Activated CD4-positive, alpha-beta T cell treated with anti-CD3 and anti-CD28 coated beads for 48 hours (primary cell): ENCODE results near the gene ESRRA.

ENCODE experiments used
- DNase-seq: peaks from one replicate; pipeline ENCODE4 v3.0.0-alpha.2; 2020

The ESRRA gene

DNA sequence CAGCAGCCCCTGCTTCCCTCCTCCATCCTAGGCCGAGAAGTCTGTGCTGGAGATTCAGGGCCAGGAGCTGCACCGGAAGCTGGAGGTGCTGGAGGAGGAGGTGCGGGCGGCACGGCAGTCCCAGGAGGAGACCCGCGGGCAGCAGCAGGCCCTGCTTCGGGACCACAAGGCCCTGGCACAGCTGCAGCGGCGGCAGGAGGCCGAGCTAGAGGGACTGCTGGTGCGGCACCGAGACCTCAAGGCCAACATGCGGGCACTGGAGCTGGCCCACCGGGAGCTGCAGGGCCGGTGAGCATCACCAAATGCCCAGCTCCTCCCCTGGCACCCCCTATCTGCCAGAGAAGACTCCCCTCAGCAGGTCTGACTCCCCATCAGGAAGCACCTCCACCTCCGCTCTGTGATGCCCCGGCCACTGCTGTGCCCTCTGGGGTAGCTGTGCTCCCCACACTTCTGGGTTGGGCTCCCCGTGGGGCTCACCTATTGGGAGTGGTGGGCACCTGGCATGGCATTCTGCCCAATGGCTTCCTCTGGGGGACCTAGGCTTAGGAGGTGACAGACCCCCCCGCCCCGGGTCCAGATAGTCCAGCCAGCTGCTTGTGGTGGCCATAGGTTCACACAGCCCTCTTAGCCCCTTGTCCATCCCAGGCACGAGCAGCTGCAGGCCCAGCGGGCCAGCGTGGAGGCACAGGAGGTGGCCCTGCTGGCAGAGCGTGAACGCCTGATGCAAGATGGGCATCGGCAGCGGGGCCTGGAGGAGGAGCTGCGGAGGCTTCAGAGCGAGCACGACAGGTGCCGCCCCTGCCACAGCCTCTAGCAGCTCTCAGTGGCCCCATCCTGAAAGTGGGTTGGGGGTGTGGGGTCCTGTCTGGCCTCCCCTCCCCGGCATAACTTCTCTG, 47.0 kb downstream of the ESRRA start:
- DNase-seq, result no peak

DNA sequence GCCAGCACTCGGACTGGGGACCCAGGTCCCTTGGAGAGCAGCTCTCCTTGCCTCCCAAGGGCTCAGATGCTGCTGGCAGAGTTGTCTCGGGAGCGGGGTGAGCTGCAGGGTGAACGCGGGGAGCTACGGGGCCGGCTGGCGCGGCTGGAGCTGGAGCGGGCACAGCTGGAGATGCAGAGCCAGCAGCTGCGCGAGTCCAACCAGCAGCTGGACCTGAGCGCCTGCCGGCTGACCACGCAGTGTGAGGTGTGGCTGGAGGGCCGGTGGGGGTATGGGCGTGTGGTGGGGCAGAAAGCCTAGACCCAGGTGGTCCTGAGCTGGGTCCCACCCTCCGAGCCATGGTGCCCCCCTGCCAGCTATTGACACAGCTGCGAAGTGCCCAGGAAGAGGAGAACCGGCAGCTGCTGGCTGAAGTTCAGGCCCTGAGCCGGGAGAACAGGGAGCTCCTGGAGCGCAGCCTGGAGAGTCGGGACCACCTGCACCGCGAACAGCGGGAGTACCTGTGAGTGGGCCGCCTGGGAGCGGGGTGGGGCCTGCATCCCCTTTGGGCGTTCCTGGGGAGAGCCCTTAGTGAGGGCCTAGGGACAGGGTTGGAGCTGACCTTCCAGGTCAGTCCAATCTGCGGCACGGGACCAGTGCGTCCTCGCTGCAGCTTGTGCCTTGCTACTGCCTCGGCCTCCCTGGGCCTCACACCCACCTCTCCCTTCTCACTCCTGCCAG, 47.8 kb downstream of the ESRRA start:
- DNase-seq, result no peak

DNA sequence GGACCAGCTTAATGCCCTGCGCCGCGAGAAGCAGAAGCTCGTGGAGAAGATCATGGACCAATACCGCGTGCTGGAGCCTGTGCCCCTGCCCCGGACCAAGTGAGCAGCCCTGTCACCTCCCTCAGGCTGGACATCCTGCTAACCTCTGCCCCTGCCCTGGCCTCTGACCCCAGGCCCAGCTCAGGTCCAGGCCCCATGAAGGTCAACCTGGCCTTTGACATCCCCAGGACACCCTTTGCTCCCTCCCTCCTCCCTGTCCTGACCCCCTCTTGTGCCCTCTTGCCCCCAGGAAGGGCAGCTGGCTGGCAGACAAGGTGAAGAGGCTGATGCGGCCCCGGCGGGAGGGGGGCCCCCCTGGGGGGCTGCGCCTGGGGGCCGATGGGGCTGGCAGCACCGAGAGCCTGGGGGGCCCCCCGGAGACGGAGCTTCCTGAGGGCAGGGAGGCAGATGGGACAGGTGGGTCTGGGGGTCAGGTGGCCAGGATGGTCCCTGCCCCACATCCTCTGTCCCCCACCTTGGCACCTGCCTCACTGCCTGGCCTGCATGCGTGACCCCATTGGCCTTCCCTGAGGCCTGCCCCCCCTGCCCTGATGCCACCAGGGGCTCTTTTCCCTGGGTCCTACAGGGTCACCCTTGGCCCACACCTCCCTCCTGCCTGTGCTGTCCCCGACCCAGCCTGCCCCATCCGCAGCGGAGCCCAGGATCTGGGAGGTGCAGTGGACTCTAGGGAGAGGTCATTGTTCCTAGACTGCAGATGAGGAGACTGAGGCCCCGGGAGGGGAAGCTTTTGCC, 48.6 kb downstream of the ESRRA start:
- DNase-seq, result no peak

DNA sequence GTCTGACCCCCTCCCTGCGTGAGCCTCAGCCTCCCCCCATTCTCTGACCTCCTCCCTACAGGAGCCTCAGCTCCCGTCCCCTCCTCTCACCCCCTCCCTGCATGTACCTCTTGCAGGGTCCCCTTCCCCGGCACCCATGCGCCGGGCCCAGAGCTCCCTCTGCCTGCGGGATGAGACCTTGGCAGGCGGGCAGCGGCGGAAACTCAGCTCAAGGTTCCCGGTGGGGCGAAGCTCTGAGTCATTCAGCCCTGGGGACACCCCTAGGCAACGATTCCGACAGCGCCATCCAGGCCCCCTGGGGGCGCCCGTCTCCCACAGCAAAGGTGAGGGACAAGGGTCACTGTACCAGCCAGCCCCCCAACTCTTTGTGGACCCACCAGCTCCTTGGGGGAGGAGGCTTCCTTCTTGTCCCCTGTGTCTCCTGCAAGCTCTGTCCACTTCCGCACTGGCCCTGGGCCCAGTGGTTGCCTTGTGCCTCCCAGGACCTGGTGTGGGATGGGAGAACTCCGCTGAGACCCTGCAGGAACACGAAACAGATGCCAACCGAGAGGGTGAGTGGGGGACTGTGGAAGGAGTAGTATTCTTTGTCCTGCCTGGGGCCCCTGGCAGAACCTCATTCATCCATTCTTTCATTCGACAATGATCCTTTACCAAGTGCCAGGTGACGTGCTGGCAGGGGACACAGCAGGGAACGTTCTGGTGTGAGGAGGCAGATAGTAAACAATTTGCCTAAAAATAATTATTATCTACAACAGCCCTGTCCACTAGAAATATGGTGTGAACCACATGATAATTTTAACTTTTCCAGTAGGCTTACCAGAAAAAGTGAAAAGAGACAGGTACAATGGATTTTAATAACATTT, 50.0 kb downstream of the ESRRA start:
- DNase-seq, result peak; percentile 64

DNA sequence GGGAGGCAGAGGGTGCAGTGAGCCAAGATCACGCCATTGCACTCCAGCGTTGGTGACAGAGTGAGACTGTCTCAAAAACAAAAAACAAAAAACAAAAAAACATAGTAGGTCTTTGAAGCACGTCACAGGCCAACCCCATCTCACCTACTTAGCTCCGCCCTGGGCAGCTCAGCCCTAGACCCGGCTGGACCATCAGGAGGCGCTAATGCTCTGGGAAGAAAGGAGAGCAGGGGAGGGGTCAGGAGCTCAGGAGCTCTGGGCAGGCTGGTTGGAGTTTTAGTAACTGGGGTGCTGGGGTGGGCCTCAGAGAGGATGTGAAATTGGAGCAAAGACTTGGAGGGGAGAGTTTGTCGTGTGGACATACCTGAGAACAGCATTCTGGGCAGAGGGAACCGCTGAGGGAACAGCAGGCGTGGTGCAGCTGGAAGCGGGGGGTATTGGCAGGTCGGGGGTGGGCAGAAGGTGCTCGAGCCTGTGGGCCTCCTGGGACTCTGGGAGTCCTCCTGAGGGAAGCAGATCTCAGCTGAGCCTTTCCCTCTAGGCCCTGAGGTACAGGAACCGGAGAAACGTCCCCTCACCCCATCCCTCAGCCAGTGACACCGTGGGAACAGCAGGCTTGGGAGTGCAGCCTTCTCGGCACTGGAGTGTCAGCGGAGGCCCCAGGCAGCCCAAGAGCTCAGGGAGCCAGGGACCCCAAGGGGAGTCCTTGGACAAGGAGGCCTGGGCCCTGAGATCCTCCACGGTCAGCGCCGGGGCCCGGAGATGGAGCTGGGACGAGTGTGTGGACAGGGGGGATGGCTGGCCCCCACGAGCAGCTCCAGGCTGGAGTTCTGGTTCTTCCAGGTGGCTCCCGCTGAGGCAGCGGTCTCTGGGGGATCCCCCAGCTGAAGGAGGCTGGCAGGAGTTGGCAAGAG, 51.4 kb downstream of the ESRRA start:
- peak; percentile 72 for DNase-seq

DNA sequence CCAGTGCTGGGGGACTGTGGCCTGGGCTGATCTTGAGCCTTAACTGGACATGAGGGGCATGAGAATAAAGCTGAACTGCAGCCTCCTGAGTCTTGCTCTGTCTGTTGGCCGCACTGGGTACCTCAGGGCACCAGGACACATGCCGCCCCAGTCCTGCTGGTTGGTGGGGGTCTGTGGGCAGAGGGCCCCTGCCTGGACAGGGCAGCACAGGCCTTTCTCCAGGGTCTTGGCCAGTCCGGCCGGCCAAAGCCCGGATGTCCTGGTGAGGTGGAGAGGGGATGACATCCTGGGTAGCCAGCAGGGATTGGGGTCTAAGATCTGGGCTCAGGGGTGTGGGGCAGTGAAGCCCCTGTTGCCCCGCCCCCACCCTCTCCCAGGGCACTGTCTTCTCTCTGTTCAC, 52.1 kb downstream of the ESRRA start:
- DNase-seq, result no peak

DNA sequence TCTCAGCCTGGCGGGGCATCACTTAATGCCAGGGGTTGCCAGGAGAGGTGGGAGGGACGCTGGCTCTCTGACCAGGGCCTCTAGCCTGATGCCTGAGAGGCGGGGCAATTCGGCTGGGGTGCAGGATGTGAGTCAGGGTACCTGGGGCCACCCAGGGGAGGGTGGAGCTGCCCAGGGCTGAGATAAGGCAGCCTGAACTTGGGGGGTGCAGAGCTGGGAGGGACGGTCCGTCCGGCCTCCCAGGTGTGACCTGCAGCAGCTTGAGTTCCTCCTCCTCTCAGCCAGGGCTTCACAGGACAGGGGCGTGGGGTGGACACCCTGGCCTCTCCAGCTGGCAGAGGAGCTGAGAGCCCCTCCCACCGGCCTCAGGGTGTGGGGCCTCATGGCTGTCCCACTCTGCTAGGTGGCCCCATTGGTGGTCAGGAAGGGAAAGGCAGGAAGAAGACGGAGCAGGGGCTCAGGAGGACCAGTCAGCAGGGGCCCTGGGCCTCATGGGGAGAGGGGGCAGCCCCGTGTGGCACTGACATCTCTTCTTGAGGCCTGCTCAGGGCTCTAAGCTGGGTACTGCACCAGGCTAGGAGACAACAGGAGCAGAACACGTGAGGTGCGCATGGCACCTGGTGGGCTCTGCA, 52.7 kb downstream of the ESRRA start:
- peak; percentile 68 for DNase-seq

DNA sequence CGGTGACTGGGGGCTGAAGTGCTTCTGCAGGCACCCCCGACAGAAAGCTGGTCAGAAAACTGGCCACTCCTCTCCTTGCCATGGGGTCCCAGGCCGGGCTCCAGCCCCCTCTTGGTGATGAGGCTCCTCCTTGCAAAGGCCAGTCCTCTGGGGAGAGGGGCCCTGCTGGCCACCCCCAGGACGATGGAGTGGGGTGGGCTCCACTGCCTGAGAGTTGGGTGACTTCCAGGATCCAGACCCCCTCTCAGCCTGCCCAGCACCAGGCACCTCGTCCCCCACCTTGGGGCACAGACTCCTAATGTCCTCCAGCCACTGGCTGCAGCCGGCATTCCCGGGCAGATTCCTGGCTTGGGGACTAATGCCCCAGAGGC, 53.2 kb downstream of the ESRRA start:
- no peak for DNase-seq

DNA sequence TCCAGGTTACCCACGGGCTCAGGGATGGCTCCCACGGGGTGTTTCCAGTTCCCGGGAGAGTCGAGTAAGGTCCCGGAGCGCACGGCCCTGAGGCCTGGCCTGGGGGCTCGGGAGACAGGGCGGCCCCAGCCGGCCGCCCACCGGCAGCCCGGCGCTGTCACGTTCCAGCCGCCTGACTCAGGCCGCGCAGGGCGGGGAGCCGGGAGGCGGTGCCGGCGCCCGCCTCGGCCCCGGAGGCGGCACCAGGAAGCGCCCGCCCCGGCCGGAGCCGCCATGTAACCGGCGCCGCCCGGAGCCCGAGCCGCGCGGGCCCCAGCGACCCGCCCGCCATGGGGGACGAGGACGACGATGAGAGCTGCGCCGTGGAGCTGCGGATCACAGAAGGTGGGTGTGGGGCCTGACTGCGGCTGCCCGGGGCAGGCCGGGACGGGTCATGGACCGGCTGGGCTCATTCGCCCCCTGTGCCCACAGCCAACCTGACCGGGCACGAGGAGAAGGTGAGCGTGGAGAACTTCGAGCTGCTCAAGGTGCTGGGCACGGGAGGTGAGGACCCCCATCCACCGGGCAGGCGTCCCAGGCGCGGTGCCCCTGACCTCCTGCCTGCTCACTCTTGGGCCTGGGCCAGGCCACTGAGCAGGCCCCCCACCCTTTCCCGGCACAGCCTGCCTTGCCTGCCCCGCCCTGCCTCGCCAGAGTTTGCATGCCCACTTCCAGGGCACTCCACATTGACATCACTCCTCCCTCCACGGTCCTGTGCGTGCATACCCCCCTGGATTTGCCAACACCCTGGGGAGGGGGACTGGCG, 53.8 kb downstream of the ESRRA start, which contains the start of gene RPS6KA4:
RPS6KA4 (plus strand) TSS at position 256 of the 805 bp plus-strand sequence; CDS start at position 330, 74 bp downstream.
- DNase-seq, result peak; percentile 69

DNA sequence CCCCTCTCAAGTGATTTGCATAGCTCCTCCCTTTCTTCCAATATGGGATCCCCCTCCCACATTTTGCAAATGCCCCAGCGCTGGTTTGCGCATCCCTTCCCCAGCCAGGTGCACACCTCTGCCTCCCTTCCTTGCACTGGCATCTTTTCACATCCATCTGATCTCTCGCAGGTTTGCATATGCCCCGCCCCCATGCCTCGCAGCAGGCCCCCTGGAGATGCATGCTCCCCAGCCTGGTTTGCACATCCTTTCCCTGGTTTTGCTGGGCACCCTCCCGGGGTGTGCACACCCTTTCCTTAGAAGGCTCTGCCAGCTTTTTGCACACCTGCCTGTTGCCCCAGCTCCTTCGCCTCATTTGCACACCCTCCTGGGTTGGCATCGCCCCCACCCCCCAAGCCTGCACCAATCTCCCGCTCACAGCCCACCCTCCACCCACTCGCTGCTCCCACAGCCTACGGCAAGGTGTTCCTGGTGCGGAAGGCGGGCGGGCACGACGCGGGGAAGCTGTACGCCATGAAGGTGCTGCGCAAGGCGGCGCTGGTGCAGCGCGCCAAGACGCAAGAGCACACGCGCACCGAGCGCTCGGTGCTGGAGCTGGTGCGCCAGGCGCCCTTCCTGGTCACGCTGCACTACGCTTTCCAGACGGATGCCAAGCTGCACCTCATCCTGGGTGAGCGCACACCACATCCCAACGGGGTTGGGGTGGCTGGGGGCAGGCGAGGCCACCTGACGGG, 54.6 kb downstream of the ESRRA start:
- peak; percentile 51 for DNase-seq

DNA sequence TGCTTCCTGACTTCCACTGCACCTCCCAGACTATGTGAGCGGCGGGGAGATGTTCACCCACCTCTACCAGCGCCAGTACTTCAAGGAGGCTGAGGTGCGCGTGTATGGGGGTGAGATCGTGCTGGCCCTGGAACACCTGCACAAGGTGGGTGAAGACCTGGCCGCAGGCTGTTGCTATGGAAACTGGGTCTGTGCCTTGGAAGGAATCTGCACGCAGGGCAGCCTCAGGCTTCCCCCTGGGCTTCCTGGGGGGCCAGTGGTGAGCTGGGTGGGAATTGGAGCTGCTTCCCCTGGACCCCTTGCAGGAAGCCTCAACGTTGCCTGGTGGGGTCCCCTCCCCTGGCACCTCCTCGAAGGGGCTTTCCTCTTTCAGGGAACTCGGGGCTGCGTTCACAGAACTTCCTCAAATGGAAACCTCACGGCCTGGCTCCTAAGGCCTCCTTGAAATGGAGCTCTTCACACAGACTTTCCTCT, 55.2 kb downstream of the ESRRA start:
- no peak for DNase-seq

DNA sequence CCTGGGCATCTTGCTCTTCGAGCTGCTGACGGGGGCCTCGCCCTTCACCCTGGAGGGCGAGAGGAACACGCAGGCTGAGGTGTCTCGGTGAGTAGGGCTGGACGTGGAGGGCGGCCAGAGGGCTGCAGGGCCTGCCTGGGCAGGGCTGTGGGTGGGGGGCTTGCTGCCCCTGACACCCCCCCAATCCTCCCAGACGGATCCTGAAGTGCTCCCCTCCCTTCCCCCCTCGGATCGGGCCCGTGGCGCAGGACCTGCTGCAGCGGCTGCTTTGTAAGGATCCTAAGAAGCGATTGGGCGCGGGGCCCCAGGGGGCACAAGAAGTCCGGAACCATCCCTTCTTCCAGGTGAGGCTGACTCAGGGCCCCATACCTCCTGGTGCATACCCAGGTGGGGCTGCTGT, 56.3 kb downstream of the ESRRA start:
- no peak for DNase-seq

DNA sequence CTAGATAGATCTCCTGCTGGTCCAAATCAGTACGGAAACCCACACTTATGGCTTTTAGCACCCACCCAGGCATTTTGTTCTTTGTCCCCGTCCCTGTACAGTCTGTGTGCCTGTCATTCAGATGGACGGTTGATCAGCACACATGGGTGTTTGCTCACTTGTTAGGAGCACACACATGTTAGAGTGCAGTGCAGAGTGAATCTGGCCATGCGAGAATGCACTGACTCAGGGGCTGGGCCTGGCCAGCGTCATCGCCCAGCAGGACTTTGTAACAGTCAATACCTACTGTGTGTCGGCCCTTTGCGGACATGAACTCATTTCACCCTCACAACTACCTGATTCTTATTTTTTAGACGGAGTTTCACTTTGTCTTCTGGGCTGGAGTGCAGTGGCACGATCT, 57.0 kb downstream of the ESRRA start:
- no peak for DNase-seq

DNA sequence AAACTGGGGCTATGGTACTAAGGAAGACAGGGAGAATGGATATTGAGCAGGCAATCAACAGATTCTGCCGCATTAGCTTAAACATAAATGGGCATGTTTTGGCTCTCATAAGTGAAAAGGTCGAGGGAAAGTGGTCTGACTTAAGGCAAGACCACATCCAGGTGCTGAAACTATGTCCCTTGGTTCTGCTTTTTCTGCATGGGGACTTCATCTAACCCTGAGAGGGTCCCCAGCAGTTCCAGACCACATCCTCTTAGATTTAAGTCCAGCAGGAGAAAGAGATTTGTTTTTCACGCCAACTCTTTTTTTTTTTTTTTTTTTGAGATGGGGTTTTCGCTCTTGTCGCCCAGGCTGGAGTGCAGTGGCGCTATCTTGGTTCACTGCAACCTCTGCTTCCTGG, 59.1 kb downstream of the ESRRA start:
- no peak for DNase-seq

DNA sequence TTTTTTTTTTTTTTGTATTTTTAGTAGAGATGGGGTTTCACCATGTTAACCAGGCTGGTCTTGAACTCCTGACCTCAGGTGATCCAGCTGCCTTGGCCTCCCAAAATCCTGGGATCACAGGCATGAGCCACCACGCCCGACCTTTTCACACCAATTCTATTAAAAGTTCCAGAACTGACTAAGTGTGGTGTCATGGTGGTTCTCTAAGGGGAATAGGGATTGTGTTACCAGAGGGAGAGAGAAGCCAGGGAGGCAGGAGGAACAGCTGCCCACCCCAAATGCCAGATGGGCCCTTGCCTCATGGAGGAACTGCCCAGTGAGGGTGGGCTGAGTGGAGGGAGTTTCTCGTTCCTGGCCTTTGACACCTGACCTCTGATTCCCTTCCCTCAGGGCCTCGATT, 59.6 kb downstream of the ESRRA start:
- no peak for DNase-seq
